Fibroblast of peridontal ligament (primary cell): ENCODE results near the gene CCPG1.

Experiments
- DNase-seq: peaks from one replicate; pipeline ENCODE4 v3.0.0-alpha.2; 2010; ENCODE audit errors: extremely low read depth

The CCPG1 gene

DNA sequence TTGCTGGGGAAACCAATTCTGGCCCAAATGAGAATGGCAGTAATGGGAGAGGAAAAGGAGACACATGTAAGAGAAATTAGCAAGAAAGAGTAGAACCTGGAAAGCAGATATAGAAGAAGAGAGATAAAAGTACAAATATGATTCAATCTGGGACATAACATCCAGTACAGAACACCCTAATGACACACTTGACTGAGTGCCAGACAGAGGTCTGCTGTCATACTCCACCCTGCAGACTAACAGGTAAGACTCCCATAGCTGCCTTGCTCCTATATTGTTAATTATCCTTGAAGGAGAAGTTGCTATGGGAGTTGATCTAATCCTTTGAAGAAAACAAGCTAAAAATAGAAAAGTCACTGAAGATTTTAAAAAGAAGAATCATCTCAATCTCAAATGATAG lies 21.1 kb downstream of the CCPG1 start:
- DNase-seq: no peak

DNA sequence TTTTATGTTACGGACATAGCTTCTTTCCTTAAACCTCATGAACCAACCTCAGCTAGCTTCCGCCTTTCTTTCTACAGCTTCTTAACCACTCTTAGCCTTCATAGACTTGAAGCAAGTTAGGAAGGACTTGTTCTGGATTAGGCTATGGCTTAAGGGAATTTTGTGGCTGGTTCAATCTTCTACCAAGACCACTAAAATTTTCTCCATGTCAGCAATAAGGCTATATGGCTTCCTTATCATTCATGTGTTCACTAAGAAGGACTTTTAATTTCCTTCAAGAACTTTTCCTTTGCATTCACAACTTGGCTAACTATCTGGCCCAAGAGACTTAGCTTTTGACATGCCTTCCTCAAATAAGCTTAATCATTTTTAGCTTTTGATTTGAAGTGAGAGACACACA lies 24.5 kb downstream of the CCPG1 start:
- DNase-seq: no peak

DNA sequence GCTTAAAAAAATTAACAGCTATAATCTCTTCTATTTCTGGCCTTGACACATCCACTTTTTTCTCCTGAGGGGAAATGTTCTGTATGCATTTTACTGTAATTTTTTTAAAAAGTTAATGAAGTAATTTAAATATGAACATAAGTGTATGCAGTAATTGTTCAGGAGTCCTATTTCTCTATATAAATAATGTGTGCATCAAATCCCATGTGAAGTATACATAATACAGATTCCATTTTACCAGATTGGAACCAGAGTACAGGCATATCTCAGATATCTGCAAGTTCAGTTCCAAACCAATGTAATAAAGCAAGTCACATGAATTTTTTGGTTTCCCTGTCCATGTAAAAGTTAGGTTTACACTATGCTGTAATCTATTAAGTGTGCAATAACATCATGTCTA lies 26.6 kb downstream of the CCPG1 start:
- DNase-seq: no peak

DNA sequence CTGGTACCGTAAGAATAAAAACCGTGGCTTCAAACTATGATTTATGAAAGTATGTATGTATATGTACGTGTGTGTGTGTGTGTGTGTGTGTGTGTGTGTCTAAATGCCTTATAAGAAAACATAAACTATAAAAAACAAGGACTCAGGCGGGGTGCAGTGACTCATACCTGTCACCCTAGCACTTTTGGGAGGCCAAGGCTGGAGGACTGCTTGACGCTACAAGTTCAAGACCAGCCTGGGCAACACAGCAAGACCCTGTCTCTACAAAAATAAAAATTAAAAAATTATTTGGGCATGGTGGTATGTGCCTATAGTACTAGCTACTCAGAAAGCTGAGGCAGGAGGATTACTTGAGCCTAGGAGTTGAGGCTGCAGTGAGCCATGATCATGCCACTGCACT lies 29.1 kb downstream of the CCPG1 start:
- DNase-seq: no peak

DNA sequence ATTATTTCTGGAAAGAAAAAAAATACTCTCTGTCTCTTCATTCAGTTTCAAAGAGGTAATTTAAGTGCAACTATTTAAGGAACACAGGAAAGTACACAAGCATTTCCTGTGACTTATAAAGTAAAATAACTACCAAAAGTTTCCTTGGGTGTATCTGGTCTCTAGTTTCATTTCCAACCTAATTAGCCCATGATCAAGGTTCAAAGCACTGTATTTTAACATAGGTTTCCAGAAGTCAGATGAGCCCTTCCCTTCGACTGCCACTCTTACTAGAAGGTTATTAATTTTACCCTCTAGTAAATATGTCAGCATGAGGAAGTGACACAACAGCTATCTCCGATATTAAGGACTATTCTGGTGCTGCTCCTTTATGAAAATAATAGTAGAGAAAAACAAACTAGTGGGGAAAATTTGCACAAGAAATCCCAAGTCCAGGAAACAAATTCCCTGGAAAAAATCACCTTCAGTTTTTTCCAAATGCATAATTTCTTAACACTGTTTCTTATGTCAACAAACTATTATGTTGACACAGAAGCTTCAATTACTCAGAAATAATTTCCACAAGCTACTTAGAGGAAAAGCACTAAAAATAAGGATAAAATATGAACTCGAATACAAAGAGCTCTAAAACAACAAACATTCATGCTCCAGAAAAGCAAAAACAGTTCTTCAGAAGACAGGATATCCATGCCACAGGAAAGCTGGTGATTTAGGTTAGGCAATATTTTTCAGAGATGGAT lies 35.3 kb downstream of the CCPG1 start:
- no peak for DNase-seq

DNA sequence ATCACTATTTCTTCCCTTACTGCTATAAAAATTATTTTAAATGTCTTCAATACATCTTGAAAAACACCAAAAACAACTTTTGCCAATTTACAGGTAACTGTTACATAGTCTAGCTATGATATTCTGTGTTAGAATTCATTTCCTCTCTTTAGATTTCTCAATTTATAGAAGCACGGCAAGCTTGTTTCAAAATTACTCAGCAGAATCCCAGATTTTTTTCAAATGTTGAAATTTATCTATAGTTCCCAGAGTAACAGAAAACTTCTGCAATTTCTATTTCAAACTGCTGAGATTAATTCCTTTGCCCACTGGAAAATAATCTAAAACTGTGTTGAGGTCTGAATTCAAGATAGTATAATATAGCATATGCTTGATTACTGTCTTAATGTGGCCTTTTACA lies 41.2 kb downstream of the CCPG1 start:
- DNase-seq: no peak

DNA sequence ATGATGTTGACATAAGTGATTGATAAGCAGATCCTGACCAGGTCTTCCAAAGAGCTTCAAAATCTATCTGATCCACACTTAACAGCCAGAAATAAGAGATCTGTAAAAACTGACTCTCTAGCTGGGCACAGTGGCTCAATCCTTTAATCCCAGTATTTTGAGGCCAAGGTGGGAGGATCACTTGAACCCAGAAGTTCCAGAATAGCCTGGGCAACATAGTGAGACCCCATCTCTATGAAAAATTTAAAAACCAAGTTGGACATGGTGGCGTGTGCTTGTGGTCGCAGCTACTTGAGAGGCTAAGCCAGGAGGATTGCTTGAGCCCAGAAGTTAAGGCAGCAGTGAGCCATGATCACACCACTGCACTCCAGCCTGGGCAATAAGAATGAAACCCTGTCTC lies 45.5 kb downstream of the CCPG1 start:
- no peak for DNase-seq

DNA sequence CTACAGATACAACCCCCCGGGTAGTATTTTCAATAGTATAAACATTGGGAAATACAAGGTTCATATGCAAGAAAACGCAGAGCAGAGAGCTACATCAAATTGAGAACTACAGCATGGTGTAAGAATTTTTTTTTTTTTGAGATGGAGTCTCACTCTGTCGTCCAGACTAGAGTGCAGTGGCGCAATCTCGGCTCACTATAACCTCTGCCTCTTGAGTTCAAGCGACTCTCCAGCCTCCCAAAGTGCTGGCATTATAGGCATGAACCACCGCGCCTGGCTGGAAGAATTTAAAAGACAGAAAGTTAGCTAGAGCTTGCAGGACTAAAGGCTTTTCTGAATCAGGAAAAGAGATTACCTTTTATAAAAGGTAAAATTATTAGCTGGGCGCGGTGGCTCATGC lies 47.1 kb downstream of the CCPG1 start:
- no peak for DNase-seq

DNA sequence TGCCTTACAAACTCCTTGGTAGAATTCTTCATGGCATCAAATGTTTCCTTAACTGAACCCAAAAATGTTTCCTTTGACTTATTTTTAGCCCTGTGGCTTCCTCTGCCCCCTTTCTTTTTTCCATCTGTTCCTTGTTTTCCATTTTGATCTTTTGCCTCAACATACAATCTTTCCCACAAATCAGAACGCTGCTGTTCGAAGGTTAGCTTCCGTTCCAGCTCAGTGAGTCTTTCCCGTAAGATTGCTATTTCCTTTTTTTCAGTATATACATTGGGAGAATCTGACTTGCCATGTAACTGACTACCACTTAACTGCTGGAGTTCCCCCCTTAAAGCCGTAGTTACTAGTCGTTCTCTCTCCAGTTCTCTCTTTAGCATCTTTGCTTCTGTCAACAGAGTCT lies 47.9 kb downstream of the CCPG1 start:
- peak; percentile 62 for DNase-seq

DNA sequence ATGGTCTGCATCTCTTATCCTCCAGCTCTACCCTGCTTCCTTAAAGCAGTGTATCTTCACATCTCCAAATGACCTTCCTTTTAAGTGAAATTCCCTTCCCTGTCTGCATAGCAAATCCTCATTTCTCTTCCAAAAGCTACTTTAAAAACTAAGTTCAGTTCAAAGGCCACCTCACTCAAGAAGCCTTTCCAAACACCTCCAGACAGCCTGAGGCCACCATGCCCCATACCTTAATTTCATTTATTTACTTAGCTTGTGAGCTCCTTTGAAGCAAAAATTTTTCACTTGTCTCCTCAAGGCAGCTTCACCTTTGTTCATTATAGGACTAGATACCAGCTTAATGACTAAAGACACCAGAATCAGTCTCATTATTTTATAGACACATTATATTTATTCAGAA lies 49.7 kb downstream of the CCPG1 start:
- no peak for DNase-seq

DNA sequence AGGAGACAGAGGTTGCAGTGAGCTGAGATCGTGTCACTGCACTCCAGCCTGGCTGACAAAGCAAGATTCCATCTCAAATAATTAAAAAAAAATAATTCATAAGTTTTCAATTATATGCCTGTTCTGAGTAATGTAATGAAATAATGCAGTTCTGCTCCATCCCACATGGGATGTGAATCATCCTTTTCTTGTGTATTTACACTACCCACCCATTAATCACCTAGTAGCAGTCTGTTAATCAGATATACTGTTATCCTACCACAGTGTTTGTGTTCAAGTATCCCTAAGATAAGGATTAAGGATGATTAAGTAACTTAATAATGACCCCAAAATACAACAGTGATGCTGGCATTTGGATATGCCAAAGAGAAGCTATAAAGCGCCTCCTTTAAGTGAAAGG lies 50.4 kb downstream of the CCPG1 start:
- DNase-seq: peak; percentile 33

DNA sequence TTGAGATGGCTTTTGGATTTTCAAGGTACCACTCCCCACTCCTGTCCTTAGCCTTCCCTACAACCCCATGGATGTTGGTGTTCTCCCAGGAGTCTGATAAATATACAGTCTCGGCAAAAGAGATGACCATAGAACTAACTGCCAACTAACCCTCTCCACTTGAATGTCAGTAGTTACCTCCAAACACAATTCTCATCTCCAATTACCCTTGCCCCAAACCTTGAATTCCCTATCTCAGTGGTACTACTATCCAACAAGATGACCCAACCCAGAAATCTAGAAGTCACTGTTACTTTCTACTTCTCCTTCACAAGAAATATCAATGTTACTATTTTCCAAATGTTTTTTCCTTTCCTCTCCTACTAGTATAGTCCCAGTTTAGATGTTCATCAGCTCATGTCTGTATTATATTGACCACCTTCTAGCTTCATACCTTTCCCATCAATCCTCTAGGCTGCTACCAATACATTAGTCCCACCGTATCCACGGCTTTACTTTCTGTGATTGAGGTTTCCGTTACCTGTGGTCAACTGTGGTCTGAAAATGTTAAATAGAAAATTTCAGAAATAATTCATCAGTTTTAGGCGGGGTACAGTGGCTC lies 51.1 kb downstream of the CCPG1 start:
- DNase-seq: no peak

DNA sequence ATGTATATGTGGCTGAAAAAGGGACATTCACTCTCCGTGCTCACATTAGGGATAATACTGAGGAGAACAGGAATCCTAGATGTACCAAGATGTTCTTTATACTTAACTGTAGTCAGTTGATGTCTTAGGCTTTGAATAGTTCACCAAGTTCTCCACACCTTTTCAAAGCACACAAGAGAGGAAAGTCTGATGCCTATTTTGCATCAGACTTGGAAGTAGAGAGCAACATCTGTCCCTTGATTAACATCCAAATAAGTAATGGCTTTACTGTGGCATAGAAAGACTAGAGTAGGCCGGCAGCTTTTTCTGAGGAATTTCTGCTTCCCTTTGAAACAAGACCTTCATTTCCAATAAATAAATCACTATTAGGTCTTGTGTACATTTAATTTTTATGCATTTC lies 55.1 kb downstream of the CCPG1 start:
- DNase-seq: no peak

DNA sequence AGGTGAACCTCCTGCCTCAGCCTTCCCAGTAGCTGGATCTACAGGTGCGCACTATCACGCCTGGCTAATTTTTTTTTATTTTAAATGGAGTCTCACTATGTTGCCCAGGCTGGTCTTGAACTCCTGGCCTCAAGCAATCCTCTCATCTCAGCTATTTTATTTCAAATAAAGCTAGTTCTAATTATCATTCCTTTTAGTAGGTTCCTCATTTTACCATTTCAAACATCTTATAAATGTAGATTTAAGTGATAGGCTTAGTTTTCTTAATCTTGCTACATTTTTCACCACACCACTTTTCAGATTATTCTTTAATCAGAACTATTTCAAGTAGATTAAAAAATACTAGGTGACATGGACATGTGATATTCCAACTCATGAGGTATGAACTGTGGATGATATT lies 58.9 kb downstream of the CCPG1 start:
- DNase-seq: no peak

DNA sequence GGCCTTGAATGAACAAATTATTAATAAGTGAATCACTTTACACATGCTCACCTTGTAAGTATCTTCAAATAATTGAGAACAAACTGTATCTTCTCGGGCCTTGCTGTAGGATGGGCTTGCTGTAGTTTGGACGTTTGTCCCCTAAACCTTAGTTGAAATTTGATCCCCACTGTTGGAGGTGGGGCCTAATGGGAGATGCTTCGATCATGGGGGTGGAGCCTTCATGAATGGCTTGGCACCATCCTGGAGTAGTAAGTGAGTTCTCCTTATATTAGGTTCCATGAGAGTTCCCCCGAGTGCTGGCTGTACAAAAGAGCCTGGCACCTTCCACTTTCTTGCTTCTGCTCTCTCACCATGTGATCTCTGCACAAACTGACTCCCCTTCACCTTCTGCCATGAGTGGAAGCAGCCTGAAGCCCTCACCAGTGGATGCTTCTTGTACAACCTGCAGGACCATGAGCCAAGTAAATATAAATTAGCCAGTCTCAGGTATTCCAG lies 59.8 kb downstream of the CCPG1 start:
- DNase-seq: no peak

DNA sequence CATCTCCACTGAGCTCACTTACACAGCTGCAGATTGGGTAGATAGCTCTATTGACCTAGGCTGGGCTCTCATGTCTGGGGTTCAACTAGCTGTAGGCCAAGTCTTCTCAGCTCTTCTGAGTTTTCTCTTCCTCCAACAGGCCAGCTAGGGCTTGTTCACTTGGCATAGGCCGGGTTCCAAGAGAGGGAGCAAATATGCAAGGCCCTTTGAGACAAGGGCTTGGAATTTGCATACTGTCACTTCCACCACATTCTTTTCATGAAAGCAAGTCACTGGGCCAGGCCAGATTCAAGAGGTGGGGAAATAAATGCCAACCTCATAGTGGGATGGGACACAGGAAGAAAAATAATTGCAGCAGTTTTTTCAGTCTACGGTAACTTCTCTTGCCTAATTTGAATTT lies 64.0 kb downstream of the CCPG1 start:
- DNase-seq: no peak

DNA sequence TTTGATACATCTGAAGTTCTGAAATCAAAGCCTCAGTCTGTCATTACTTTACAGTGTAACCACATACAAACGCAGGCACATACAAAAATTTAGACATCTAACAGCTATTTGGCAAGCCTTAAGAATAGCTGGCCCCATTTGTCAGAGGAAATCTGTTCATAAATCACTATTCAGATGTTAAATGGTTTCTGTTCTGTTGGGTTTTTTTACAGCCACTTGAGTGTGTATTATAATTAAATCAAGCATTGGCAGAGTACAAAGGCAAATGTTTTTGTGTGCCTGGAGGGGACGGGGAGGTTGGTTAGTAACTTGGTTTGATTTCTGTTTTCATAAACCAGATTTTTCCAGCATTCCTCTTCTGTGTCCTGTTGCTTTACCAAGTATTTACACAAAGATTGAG lies 65.0 kb downstream of the CCPG1 start:
- peak; percentile 28 for DNase-seq

DNA sequence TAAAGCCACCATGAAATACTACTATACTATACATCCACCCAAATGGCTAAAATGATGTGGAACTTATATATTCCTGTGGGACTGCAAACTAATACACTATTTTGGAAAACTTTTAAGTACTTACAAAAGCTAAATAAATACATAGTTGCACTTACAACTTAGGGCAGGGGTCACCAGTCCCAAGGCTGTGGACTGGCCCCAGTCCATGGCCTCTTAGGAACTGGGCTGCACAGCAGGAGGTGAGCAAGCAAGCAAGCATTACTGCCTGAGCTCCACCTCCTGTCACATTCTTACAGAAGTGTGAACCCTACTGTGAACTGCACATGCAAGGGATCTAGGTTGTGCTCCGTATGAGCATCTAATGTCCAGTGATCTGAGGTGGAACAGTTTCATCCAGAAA lies 71.0 kb downstream of the CCPG1 start:
- no peak for DNase-seq

DNA sequence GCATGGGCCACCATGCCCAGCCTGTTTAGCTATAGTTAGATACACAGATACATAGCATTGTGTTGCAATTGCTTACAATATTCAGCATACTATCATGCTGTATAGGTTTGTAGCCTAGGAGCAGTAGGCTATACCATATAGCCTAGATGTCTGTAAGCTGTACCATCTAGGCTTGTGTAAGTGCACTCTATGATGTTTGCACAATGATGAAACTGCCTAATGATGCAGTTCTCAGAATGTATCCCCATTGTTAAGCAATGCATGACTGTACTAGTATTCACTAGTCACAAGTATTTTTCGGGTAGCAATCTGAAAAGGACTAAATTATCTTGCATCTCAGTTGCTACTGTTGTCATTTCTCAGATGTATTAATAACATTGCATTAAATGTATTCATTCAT lies 73.2 kb downstream of the CCPG1 start:
- peak; percentile 57 for DNase-seq

DNA sequence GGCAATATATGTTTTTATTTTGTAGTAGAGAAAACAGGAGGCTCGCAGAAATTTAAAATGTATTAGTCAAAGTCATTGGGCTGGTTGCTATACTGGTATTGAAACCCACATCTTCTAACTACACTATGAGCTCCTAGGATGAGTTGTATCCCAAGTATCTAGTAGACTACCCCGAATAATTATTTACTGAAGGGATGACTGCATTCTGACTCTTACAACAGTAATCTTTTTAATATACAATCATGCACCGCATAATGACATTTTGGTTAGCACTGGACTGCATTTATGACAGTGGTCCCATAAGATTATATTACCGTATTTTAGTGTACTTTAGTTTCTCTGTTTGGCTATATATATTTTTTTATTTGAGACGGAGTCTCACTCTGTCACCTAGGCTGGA lies 73.8 kb downstream of the CCPG1 start:
- peak; percentile 36 for DNase-seq

DNA sequence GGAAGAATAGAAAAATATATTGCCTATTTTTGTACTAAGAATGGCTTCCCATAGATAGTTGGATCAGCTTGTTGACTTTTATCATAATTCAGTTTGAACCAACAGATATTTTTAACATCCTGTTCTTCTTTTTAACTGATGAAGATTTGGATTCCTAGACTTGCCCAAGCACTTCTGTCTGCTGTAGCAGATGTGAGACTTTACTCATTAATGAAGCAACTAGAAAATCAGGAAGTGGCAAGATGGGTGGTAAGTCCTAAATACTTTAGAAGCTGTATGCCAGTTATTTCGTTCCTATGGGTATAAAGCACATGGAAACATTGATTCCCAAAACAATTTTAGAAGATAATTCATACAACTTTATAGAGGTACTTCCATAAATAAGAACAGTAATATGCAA lies 80.8 kb downstream of the CCPG1 start:
- no peak for DNase-seq

DNA sequence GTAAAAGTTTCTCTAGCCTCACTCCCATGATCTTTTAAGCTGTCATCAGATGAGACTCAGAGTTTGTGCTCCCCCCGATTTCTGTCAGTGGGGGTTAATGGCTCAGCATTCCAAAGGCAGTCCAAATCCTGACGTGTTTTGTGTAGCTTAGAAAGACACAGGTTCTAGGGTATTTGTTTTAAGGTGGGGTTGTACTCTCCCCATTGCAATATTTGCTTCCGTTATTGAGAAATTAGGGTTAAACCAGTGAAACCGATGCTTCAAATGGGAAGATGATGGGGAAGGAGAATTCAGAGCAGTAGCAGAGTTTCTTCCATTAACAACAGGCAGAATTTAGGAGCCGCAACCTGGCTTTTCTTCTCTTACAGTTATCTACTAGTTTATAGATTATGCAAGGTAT lies 85.7 kb downstream of the CCPG1 start:
- DNase-seq: no peak

DNA sequence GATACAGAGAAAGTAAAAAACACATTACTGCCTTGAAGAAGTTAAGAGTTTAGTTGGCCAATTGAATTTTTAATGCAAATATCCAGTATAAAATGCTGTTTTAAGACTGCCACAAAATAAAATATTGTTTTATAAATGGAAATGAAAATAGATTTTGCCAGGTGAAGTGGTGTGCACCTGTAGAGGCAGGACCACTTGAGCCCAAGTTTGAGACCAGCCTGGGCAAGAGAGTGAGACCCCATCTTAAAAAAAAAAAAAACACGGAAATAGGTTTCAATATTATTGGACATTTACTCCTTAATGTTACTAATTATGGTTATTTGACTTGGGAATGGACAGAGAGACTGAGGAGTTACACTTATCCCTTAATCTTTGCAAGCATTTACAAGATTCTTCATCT lies 87.2 kb downstream of the CCPG1 start:
- DNase-seq: no peak

DNA sequence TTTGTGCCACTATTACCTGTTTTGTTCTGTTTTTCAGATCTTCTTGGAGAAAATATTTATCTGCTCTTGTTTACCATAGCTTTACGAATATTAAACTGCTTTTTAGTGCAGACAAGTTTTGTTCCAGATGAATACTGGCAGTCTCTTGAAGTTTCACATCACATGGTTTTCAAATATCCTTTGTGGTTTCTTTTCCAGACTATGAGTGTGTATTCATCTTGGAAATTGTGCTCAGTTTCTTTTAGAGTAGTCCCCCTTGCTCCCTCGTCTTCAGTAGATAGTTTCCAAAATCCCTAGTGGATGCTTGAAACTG lies 88.0 kb downstream of the CCPG1 start:
- DNase-seq: peak; percentile 55
